Fibroblast of pulmonary artery (primary cell): ENCODE data around the gene NSUN2.

ENCODE experiments used
- DNase-seq: peaks from one replicate; pipeline ENCODE4 v3.0.0-alpha.2; 2010; ENCODE audit warnings: low read depth
- H3K4me3 ChIP-seq: replicated peaks from 2 replicates; pipeline ENCODE4 v1.5.1; 2011; ENCODE audit warnings: low read depth, mild to moderate bottlenecking, control low read depth, low read length, moderate library complexity
- TF ChIP-seq, protein P1 (sequence below): IDR thresholded peaks from 2 replicates; pipeline ENCODE4 v1.5.1; 2011; ENCODE audit warnings: mild to moderate bottlenecking, control low read depth, low read length, inconsistent platforms; ENCODE audit errors: missing control alignments

Gene NSUN2

DNA sequence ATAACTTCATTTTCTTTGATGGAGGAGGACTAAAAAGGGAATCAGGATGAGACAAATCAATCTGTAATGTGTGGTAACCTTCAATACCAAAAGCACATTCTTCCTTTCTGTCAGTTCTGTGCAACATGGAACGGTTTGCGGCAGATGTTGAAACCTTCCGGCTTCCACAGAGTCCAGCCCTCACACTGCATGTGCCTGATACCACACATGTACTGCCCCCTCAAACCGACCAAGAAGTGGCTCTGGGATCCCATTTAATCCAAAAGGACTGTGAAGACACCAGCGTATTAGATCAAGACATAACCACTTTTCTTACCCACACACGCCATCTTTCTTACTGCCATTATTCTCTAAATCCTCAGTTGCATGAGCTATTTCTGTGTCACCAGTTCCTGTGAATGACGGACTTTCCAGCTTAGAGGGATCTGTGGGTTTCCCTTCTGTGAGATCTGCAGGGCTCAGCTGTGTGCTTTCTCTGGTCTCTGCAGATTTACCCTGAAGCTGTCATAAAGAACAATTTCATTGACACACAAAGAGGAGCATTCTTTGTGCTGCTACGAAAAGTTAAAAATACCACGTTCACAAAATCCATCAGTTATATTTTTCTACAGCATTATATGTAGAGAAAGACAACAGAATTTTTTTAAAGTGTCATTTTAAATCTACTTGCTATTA is 25.8 kb downstream of the NSUN2 start:
- no peak for DNase-seq
- H3K4me3 ChIP-seq = no peak overlapping the region
- TF ChIP-seq, protein P1, sequence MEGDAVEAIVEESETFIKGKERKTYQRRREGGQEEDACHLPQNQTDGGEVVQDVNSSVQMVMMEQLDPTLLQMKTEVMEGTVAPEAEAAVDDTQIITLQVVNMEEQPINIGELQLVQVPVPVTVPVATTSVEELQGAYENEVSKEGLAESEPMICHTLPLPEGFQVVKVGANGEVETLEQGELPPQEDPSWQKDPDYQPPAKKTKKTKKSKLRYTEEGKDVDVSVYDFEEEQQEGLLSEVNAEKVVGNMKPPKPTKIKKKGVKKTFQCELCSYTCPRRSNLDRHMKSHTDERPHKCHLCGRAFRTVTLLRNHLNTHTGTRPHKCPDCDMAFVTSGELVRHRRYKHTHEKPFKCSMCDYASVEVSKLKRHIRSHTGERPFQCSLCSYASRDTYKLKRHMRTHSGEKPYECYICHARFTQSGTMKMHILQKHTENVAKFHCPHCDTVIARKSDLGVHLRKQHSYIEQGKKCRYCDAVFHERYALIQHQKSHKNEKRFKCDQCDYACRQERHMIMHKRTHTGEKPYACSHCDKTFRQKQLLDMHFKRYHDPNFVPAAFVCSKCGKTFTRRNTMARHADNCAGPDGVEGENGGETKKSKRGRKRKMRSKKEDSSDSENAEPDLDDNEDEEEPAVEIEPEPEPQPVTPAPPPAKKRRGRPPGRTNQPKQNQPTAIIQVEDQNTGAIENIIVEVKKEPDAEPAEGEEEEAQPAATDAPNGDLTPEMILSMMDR = no peak

DNA sequence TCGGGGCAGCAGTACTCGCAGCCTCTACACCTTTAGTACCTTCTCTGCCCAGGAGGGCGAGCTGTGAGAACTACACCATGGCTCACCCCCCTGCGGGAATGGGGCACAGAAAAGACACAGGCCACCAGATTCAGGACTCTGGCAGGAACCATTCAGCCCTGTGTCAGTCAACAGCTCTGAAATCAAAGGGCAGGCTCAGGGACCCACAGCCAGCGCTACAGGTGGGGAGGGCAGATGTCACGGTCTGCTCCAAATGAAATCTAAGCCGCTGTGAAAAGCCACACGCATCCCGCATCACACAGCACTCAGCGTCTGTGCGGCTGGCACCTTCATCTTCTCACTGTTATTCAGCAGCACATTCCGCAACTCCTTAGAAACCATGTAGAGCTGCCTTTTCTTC is 27.9 kb downstream of the NSUN2 start:
- no peak overlapping the region for H3K4me3 ChIP-seq
- TF ChIP-seq, protein P1 = no peak
- DNase-seq = no peak

DNA sequence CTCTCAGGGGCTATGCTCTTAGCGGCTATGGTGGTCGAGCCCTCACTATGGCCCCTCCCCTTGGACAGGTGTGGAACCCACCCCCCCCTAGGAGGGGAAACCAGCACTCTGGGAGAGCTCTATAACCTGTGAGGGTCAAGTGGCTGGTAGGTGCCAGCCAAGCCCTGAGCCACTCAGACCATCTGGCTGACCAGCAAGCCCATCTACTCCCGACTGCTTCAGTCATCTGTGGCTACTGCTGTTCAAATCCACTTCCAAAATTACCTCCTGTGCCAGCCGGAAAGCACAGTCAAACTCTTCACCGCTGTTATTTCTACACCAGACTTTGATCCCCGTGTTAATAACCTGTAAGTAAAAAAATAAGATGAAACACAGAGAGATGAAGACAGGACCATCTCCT is 28.5 kb downstream of the NSUN2 start:
- TF ChIP-seq, protein P1 = no peak
- no peak overlapping the region for H3K4me3 ChIP-seq
- no peak for DNase-seq

DNA sequence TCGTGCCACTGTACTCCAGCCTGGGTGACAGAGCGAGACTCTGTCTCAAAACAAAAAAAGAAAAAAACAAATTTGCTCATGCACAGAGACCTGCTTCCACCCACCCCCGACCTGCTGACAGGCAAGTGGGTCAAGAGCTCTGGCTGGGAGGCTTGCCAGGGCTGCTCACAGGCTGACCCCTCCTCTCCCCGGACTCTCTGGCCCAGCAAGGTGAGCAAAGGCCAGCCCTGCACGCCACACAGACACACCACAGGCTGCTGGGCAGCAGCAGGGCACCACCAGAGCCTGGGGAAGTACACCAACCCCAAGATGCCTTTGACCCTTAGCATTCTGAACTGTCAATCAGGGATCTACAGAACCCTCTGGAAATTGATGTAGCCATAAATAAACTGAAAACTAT is 29.2 kb downstream of the NSUN2 start:
- no peak overlapping the region for H3K4me3 ChIP-seq
- TF ChIP-seq, protein P1 = no peak
- DNase-seq = no peak

DNA sequence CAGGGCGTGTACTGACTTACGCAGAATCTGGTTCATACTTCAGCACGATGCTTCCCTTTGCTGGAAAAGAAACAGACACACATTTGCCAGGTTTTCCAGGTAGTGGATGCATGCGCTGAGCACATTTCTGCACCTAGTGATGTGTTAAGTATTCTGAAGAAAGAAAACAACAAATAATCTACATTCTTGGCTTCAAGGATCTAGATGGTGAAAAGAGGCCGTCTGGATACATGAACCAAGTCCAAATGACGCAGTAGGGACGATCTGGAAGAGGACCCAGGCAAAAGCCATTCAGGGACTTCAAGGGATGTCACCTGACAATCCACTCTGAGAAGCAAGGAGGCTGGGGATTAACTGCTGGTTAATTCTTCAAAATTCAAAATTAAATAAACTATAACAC is 30.4 kb downstream of the NSUN2 start:
- no peak for DNase-seq
- H3K4me3 ChIP-seq = no peak overlapping the region
- TF ChIP-seq, protein P1 = no peak

DNA sequence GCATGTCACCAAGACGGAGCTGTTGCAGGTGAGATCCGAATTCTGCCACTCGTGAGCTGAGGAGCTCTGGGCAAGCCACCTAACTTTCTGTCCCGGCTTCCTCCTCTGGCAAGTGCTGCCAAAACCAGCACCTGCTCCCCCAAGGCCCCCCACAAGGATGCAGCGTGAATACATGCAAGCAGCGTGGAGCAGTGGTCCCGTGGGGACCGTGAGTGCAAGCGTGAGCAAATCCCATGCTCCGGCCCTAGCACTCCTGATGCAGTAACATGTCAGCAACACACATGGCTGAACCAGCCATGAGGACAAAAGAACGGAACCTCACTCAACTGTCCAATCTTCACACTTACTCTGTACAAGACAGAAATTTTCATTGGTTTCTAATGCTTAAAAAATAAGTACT is 31.0 kb downstream of the NSUN2 start:
- no peak overlapping the region for H3K4me3 ChIP-seq
- no peak for DNase-seq
- TF ChIP-seq, protein P1 = no peak

DNA sequence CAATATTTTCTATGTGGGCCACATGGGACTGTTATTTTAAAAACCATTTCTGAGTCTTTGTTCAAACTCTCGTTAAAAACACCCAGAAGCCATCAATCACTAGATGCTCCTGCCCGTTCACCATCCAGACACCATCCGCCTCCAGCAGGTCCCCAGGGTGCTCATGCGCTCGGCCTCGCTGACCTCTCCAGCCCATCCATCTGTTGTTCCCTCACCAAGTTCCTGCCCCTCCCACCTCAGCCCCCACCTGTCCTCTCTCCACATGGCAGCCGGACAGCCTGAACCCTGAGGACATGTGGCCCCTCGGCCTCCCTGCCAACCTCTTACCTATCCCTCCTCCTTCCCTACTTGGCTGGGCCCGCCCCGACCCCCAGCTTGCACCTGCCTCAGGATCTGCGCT is 31.6 kb downstream of the NSUN2 start:
- TF ChIP-seq, protein P1 = no peak
- DNase-seq = no peak
- H3K4me3 ChIP-seq = no peak overlapping the region
